Breast epithelium (tissue), 3 donors: ENCODE results near the gene CCDC24.

Experiments used
- POLR2A ChIP-seq: fragments of 450-650 bp; IDR thresholded peaks from one replicate; pipeline ENCODE4 v1.6.1; 2016; ENCODE audit warnings: antibody characterized with exemption, mild to moderate bottlenecking, moderate library complexity
- POLR2AphosphoS5 ChIP-seq, 3 donors: sonication (generic); formaldehyde crosslinking; IDR thresholded peaks; one replicate each; pipeline ENCODE4 v1.6.1; 2017; ENCODE audit warnings: antibody characterized with exemption in 3 of 3
- TF ChIP-seq, protein P1 (sequence below), 3 donors: fragments of 450-650 bp; IDR thresholded peaks; one replicate each; pipeline ENCODE4 v1.5.1; 2016 to 2017; ENCODE audit warnings: antibody characterized with exemption in 3 of 3, mild to moderate bottlenecking in 3 of 3, moderate library complexity in 3 of 3

- TF ChIP-seq, protein P1, sequence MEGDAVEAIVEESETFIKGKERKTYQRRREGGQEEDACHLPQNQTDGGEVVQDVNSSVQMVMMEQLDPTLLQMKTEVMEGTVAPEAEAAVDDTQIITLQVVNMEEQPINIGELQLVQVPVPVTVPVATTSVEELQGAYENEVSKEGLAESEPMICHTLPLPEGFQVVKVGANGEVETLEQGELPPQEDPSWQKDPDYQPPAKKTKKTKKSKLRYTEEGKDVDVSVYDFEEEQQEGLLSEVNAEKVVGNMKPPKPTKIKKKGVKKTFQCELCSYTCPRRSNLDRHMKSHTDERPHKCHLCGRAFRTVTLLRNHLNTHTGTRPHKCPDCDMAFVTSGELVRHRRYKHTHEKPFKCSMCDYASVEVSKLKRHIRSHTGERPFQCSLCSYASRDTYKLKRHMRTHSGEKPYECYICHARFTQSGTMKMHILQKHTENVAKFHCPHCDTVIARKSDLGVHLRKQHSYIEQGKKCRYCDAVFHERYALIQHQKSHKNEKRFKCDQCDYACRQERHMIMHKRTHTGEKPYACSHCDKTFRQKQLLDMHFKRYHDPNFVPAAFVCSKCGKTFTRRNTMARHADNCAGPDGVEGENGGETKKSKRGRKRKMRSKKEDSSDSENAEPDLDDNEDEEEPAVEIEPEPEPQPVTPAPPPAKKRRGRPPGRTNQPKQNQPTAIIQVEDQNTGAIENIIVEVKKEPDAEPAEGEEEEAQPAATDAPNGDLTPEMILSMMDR (IDR thresholded peaks at IDR 0.05), result no peak
- TF ChIP-seq POLR2AphosphoS5 (IDR thresholded peaks at IDR 0.05) (no peak), POLR2A (no peak)
Observed at GRCh38 chr1:43981636-43982035, 9.8 kb upstream of the CCDC24 start.
